IPS-15b (cell line): ENCODE results near the gene TCF7L2.

Experiments
- H3K27me3 ChIP-seq: one replicate; pipeline ENCODE4 v1.6.1; 2013; ENCODE audit warnings: low read length; ENCODE audit not compliant: control insufficient read depth, insufficient read depth
- H3K36me3 ChIP-seq: one replicate; pipeline ENCODE4 v1.6.1; 2013; ENCODE audit warnings: low read length; ENCODE audit not compliant: control insufficient read depth, insufficient read depth
- H3K4me1 ChIP-seq: one replicate; pipeline ENCODE4 v1.6.1; 2013; ENCODE audit warnings: mild to moderate bottlenecking, low read length; ENCODE audit not compliant: control insufficient read depth, insufficient read depth
- H3K4me3 ChIP-seq: one replicate; pipeline ENCODE4 v1.5.1; 2013; ENCODE audit warnings: low read depth, low read length
- H3K9ac ChIP-seq: one replicate; pipeline ENCODE4 v1.6.1; 2013; ENCODE audit warnings: low read depth, mild to moderate bottlenecking, low read length
- H3K9me3 ChIP-seq: one replicate; pipeline ENCODE4 v1.6.1; 2013; ENCODE audit warnings: mild to moderate bottlenecking, low read length; ENCODE audit not compliant: control insufficient read depth, insufficient read depth

The TCF7L2 gene

DNA sequence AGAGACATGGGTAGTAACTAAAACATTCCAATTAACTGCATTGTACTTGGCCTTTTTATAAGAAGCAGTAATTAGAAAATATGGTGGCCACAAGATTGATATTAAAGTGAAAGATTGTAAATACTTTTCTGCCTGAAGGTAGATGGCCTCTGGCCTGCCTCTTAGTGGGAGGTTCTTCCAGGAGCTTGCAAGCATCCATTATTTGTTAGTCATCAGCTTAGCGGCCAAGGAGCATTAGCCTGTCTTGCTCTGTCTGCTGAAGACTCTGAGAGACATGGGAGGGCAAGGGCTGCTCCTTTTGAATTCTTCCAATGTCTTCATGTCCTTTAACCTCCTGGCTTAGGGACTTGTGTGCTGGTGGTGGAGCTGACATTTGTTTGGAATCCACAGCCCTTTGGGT, 80.4 kb downstream of the TCF7L2 start:
- H3K27me3 ChIP-seq, result no peaks in the 10 kb centered on the region
- H3K9ac ChIP-seq, result no peak overlapping the region
- H3K4me3 ChIP-seq, result no peak overlapping the region
- H3K9me3 ChIP-seq, result no peaks in the 10 kb centered on the region
- peaks cover 21% of the 10 kb centered on the region for H3K4me1 ChIP-seq
- H3K36me3 ChIP-seq, result no peaks in the 10 kb centered on the region

DNA sequence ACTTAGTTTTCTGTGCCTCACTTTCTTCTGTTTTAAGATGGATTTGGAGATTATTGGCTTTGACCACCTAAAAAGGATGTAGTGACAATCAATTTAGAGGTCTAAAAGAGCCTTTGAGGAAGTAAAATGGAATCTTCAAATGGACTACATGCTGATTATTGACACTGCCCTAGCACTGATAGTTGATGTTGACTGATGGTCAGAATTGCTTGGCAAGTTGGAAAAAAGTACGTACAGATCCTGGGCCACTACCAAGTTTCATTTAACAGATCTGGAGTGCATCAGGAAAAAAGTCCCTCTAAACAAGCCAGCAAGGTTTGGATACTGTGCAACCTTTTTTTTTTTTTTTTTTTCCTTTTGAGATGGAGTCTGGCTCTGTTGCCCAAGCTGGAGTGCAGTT, 81.1 kb downstream of the TCF7L2 start:
- Histone ChIP-seq H3K4me1 (peaks cover 21% of the 10 kb centered on the region), H3K9ac (no peak overlapping the region), H3K4me3 (no peak overlapping the region), H3K27me3 (no peaks in the 10 kb centered on the region), H3K36me3 (no peaks in the 10 kb centered on the region), H3K9me3 (no peaks in the 10 kb centered on the region)

DNA sequence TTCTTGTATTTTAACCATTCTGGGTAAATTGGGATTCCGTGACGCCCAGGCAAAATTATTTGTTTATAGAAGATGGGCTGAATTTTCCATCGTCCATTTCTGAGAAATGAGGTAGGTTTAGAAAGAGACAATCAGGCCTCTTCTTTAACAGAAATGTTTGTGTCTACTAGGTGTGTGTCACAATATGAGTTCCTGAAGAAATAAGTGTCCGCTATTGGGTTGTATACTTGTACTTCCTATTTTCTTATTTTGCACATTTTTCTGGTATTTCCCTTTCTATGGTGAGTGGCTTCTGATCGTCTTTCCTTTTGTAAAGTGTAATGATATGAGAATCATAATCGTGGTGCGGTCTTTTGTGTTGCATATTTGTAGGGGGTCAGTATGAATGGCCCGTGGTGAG, 83.9 kb downstream of the TCF7L2 start:
- H3K4me3 ChIP-seq, result no peak overlapping the region
- no peaks in the 10 kb centered on the region for H3K27me3 ChIP-seq
- peaks cover 5% of the 10 kb centered on the region for H3K4me1 ChIP-seq
- H3K9ac ChIP-seq, result no peak overlapping the region
- H3K36me3 ChIP-seq, result no peaks in the 10 kb centered on the region
- H3K9me3 ChIP-seq, result no peaks in the 10 kb centered on the region

DNA sequence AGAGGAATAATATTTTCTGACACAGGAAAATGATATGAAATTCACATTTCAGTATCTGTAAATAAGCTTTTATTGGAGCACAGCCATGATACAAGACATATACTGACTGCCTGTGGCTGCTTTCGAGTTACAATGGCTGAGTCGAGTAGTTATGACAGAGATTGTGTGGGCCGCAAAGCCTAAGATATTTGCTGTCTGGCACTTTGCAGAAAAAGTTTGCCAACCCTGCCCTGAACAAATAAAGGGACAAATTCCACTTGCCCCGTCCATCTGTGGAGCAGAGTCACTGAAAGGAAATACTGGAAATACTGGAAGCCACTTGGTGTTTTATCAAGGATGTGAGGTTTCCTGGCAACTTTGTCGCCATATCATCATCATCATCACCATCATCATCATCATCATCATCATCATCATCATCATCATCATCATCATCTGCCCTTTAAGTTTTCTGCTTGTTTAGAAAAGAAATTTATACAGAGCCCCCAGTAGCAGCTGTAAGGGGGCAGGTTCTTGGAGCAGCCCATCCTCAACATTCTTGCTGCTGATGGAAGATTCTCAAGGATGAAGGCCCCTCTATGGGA, 85.8 kb downstream of the TCF7L2 start:
- H3K9ac ChIP-seq, result no peak overlapping the region
- H3K36me3 ChIP-seq, result no peaks in the 10 kb centered on the region
- H3K9me3 ChIP-seq, result no peaks in the 10 kb centered on the region
- no peak overlapping the region for H3K4me3 ChIP-seq
- H3K4me1 ChIP-seq, result peaks cover 3% of the 10 kb centered on the region
- H3K27me3 ChIP-seq, result no peaks in the 10 kb centered on the region

DNA sequence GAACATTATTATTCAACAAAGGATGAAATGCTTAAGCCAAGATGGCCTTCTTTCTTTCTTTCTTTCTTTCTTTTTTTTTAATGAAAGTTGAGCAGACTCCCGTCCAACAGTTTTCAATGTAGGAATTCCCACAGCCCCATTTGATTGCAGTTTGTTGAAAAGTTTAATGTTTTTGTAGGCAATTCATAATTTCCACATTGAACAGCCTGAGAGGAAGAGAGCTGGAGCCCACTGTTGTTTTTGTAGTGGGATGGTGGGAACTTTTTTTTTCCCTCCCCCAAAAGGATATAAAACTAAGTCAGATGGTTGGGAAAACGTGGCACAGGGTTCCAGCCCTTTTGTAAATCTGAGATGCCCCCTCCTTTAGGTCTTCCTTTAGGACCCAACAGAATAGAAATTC, 86.6 kb downstream of the TCF7L2 start:
- H3K4me3 ChIP-seq, result no peak overlapping the region
- no peaks in the 10 kb centered on the region for H3K27me3 ChIP-seq
- peaks cover 3% of the 10 kb centered on the region for H3K4me1 ChIP-seq
- H3K36me3 ChIP-seq, result no peaks in the 10 kb centered on the region
- H3K9ac ChIP-seq, result no peak overlapping the region
- H3K9me3 ChIP-seq, result no peaks in the 10 kb centered on the region

DNA sequence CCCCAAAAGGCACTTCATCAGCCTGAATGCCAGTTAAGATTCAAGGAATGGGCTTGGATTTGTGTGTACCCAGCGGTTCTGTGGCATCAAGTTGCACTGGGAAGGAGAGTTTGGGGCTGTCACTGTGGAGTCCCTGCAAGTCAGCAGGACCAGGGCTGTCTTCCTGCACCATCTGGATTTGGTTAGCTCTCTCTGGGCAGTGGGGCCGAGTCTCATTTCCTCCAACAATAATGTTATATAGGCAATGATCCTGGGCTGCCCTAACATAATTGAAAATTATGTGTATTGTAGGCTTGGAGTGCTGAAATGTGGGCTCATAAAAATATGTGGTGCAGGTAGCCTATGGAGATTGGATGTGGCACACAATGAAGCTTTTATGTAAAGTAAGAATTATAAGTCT, 87.2 kb downstream of the TCF7L2 start:
- Histone ChIP-seq H3K9ac (no peak overlapping the region), H3K4me1 (no peaks in the 10 kb centered on the region), H3K27me3 (no peaks in the 10 kb centered on the region), H3K4me3 (no peak overlapping the region), H3K9me3 (no peaks in the 10 kb centered on the region), H3K36me3 (no peaks in the 10 kb centered on the region)

DNA sequence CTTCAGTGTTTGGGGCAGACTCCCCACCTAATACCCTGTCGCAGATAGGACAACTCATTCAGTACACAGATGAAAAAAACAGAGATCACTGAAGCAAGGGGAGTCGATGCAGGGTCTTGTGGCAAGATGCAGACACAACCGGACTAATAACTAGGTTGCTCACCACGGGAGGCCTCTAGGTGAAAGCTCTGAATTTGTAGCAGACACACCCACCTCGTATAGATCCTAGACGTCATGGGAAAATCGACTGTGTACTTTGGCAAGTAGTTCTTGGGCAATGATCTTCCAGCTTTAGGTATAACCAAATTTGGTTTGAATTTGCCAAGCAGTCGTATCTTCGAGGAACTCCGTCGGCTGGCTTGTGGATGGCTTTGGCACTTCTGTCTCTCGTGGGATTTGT, 88.1 kb downstream of the TCF7L2 start:
- no peaks in the 10 kb centered on the region for H3K36me3 ChIP-seq
- no peak overlapping the region for H3K4me3 ChIP-seq
- H3K27me3 ChIP-seq, result no peaks in the 10 kb centered on the region

DNA sequence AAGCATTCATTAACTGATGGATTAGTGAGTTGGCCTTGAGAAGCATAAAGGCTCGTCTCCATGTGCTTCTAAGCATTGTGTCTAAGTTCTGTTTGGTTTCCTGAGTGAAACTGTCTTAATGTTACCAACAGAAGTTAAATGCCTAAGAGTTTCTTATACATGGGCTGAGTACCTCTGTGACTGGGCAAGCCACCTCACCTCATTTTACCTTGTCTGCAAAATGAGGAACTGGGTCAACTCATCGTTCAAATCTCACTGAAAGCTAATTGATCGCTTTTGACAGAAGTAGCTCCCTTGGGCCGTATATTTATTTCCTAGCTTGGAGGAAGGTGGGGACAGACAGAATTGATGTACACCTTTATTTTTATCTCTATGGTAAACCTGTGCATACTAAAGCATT, 88.9 kb downstream of the TCF7L2 start:
- no peaks in the 10 kb centered on the region for H3K4me1 ChIP-seq
- H3K27me3 ChIP-seq, result no peaks in the 10 kb centered on the region
- no peak overlapping the region for H3K9ac ChIP-seq
- no peaks in the 10 kb centered on the region for H3K36me3 ChIP-seq
- no peak overlapping the region for H3K4me3 ChIP-seq
- no peaks in the 10 kb centered on the region for H3K9me3 ChIP-seq

More for the DNA sequence above, 88.1 kb downstream of the TCF7L2 start:
- Histone ChIP-seq H3K4me1 (no peaks in the 10 kb centered on the region), H3K9ac (no peak overlapping the region), H3K9me3 (no peaks in the 10 kb centered on the region)

DNA sequence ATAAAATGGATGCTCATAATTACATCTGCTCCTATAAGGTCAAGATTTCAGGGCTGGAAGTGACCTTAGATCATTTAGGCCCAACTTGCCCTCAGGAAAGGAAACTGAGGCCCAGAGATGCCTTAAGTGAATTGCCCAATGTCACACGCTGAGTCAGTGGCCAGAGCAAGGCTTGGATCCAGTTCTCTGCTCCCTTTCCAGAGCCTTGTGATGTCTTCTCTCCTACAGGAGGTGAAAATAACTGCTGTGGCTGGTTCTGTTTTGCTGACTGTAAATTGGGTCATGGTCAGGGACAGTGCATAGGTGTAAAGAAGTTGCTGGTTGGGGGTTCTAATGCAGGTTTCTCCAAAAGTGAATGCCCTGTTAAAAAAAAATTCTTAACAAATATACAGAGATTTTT, 91.3 kb downstream of the TCF7L2 start:
- Histone ChIP-seq H3K9me3 (no peaks in the 10 kb centered on the region), H3K9ac (no peak overlapping the region), H3K4me3 (no peak overlapping the region), H3K36me3 (no peaks in the 10 kb centered on the region), H3K4me1 (peaks cover 3% of the 10 kb centered on the region), H3K27me3 (no peaks in the 10 kb centered on the region)

DNA sequence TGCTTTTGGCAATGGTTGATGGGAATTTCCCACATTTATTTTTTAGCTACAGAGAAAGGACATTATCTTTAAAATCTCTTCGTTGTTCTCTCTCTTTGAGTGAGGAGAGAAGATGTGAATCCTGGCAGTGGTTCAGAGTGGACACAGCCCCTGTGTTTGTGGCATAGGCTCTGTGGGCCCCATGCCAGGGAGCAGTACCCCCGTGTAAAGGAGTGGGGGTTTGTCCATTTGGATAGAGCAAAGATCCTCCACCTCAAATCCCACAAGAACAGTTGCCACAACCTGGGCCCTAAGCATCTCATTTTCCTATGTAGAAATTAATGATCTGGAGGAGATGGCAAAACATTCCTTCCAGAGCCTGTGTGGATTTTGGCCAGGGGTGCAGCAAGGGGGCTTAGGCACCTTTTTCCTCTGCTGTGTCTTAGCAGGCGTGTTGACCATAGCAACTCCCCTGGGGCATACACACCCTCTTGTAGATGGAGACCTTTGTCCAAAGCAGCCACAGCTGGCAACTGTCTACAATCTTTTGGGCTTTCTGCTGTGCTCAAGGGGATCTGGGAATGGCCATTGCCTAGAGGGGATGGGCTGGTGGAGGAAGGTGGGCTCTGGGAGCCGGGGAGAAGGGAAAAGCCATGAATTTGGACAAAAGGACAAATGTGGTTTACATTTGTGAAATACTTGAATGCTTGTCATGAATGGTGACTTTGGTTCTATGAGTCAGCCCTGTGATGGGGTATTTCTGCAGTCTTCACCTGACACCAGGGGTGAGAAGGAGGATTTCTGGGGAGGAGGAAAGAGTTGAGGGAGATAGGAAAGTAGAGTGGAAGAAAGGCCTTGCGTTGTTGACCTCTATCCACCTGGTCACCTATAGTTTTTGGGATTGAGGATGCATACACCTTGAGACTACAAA, 92.0 kb downstream of the TCF7L2 start:
- Histone ChIP-seq H3K4me3 (no peak overlapping the region), H3K27me3 (no peaks in the 10 kb centered on the region), H3K9me3 (no peaks in the 10 kb centered on the region), H3K4me1 (peaks cover 9% of the 10 kb centered on the region), H3K36me3 (no peaks in the 10 kb centered on the region), H3K9ac (no peak overlapping the region)

DNA sequence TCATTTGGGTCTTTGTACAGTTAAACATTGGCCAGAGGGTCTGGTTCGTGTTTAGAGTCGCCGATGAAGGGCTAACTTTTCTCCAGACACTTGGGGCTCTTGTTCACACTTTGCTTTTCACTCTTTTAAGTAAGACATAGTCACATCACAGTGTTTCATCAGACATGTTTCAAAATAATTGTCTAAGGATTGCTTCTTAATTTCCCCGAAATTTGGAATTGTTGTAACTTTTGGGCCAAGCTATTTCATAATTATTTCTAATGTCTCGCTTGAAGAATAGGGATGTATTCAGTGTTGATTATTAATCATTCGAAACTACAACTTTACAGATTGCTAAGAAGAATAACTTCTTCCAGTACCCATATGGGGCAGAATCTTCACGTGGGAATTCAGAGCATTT, 92.8 kb downstream of the TCF7L2 start:
- H3K4me1 ChIP-seq, result peaks cover 15% of the 10 kb centered on the region
- no peaks in the 10 kb centered on the region for H3K36me3 ChIP-seq
- H3K9ac ChIP-seq, result no peak overlapping the region

More for the DNA sequence above, 92.8 kb downstream of the TCF7L2 start:
- H3K9me3 ChIP-seq, result no peaks in the 10 kb centered on the region
- no peaks in the 10 kb centered on the region for H3K27me3 ChIP-seq
- no peak overlapping the region for H3K4me3 ChIP-seq
